GM18499 (cell line): ENCODE measurements around the gene COG6.
A peak's percentile ranks its signal among the peaks of the same experiment; 100 is the strongest.

Source experiments
- ATAC-seq: cut with Tn5 transposase; IDR thresholded peaks from one replicate; pipeline ENCODE4 v1.9.1; 2021; ENCODE audit warnings: moderate number of reproducible peaks; ENCODE audit not compliant: insufficient read depth, unreplicated experiment

Gene COG6

DNA sequence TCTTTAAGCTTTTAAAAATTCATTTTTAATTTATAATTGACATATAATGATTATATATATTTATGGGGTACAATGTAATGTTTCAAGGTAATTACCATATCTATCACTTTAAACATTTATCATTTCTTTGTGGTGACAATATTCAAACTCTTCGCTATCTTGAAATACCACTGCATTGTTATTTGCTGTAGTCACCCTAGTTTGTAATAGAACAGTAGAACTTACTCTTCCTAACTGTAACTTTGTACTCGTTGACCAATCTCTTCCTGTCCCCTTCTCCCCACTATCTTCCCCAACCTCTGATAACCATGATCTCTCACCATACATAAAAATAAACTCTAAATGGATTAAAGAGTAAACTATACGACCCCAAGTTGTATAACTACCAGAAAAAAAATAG, 20.4 kb downstream of the COG6 start:
- ATAC-seq = no peak

DNA sequence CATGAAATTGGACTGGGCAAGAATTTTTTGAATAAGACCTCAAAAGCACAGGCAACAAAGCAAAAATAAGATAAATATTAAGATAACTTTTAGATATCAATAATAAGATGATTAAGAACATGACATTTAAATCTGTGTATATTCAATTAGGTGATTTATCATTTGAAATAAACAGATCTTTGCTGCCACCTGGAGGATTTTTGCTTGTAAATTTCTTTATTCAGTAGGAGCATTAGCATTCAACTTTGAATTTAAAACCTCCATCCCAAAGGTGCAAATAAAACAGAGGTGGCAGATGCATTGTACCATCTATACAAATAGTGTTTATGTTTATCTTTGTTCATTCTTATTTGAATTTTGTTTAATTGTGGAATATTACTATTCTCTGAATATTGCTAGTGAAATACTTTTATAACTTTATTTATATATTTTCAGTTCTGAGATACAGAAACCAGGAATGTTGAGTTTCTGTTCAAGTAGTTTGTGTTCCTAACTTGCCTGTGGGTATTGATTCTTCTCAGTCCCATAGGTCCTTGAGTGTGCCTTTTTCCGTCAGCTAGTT, 20.9 kb downstream of the COG6 start:
- ATAC-seq = no peak

DNA sequence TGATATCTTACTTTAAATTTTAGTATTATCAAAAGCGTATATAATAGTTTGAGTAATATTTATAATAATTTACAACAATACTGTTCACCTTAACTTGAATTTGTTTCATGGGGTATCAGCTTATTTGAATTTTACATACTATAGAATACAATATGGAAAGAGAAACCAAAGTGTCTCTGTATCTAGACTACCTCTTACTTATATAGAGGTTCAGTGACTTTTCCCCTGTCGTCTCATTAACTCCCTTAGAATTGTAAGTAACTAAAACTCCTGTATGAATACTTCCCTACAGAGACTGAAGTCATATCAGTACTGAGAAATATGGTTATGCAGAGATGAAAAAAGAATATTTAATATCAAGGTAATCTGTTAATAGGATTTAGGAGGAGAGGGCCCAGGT, 26.8 kb downstream of the COG6 start:
- ATAC-seq = no peak

- ATAC-seq = peak; percentile 67
Observed at GRCh38 chr13:39682788-39683187, 27.3 kb downstream of the COG6 start.

DNA sequence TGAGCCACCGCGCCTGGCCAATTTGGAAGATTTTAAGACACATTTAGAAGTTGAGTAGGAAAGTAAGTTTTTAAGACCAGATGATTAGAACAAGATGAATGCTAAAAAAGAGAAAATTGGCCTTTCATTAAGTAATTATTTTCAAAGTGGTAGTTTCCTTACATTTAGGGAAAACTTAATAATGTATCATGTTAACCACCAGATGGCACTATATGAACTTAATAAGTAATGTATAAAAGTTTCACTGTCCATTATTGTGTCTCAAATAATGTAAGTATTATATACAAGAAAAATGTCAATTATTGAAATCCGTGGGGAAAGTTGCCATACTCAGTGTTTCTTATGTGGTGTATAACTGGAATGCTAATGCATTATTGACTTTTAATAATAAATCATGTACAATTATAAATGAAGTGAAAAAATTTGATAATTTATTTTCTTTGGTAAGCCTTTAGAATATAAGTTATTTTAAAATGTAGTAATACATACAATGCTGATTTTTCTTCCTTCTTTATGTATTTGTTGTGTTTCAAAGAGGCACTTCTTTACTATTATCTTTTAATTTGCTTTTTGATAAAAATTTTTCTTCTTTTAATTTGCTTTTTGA, 29.2 kb downstream of the COG6 start:
- no peak for ATAC-seq

- no peak for ATAC-seq
Observed at GRCh38 chr13:39685652-39686051, 30.2 kb downstream of the COG6 start.

DNA sequence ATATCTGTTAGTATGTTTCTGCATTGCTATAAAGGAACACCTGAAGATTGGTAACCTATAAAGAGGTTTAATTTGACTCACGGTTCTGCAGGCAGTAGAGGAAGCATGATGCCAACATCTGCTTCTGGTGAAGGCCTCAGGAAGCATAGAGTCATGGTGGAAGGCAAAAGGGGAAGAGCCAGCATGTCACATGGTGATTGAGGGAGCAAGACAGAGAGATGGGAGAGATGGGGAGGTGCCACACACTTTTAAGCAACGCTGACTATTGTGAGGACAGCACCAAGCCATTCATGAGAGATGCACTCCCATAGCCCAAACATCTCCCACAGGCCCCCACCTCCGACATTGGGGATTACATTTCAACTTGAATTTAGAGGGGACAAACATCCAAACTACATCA, 32.8 kb downstream of the COG6 start:
- no peak for ATAC-seq

DNA sequence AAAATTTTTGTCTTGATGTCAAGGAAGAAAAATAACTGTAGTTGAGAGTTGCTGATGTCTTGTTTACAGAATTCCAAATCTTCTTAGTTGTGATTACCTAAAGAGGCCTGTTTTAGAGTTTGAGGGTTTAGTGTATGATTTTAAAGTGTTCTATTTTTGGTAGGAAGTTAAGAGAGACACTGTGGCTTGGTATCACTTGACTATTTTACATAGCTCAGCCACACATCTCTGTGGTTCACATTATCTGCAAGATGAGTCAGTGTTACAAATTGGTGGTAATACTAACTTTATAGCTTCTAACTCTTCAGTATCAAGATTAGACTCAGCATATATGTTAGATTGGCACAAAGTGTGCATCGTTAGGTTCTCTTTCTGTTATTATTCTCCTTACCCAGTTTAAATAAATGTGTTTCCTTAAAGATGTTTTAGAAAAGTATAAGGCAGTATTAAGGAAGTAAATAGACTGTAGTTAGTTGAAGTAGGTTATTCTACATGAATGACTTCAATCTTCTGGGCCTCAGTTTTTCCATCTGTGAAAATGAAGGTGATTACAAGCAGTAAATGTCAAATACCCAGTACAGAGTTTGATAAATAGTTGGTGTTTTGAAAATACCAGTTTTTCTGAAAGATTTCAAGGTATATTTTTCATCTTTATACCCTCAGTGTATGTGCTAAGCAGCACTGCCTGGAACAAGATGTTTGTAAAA, 33.4 kb downstream of the COG6 start:
- ATAC-seq = peak; percentile 87

GRCh38 chr13:39692660-39693438, 37.4 kb downstream of the COG6 start:
- no peak for ATAC-seq

GRCh38 chr13:39699274-39699673, 43.8 kb downstream of the COG6 start:
- ATAC-seq = no peak

DNA sequence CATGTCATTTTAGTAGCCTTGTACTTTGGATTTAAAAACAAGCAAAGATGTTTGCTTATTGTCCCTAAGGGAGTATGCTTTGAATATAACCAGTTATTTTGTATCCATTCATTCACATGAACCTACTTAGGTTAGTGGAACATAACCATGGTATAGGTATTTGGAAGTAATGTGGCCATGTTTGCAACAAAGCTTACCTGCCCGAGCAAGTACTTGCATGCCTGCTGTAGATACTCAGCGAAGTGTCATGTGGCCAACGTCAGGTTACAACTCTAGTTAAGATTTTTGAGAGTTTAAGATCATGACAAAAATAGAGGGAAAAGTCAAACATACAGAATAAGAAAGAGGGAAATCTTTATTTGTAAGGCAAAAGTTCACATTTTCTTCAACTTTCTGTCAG, 57.2 kb downstream of the COG6 start:
- ATAC-seq = no peak

DNA sequence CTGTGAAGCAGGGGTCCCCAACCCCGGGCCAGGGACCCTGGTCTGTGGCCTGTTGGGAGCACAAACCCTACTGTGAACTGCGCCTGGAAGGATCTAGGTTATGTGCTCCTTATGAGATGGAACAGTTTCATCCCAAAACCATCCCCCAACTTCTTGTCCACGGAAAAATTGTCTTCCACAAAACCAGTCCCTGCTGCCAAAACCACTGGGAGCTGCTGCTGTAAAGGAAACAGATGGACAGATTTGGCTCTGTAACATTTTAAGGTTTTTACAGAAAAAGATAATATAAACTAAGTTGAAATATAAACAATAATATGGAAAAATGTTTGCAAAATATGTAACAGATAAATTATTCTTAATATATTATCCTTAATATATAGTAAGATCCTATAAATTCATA, 73.7 kb downstream of the COG6 start:
- no peak for ATAC-seq

DNA sequence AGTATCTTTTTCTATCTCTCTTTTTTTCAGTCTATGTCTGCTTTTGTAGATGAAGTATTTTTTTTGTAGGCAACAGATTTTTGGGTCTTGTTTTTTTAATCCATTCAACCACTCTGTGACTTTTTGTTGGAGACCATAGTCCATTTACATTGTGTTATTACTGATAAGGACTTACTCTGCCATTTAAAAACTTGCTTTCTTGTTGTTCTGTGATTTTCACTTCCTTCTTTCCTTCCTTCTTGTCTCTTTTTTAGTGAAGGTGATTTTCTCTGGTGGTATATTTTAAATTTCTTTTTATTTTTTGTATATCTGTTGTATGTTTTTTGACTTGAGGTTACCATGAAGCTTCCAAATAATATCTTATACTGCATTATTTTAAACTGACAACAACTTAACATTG, 79.5 kb downstream of the COG6 start:
- no peak for ATAC-seq

DNA sequence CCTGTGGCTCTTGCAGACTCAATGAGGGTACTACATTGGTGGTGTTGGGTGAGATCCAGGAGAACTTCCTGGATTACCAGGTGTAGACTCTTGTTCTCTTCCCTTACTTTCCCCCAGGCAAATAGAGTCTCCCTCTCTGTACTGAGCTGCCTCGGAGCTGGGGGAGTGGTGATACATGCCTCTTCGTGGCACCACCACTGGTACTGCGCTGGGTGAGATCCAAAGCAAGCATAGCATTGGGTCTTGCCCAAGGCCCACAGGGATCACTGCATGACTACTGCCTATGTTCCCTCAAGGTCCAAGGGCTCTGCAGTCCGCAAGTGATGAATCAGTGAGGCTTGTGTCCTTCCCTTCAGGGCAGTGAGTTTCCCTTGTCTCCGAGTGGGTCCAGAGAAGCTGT, 81.6 kb downstream of the COG6 start:
- no peak for ATAC-seq

GRCh38 chr13:39740761-39741160, 85.3 kb downstream of the COG6 start:
- ATAC-seq = no peak

GRCh38 chr13:39748961-39749360, 93.5 kb downstream of the COG6 start:
- ATAC-seq = no peak

DNA sequence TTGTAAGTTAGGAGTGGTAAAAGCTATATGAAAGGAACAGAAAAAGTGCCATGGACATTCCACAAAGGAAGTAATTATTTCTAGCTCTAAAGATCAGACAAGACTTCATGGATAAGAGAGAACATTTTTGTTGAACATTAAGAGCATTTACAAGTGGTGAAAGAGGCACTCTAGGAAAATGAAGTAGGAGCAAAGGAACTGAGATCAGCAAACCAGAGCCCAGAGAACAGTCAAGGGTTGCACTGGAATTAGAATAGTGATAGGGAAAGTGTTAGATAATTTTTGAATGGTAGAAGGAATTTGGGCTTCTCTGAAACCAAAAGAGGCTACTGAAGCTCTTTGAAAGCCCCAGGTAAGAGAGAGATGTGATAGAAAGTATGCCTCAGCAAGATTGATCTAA, 94.1 kb downstream of the COG6 start:
- ATAC-seq = no peak

GRCh38 chr13:39751805-39752204, 96.3 kb downstream of the COG6 start:
- no peak for ATAC-seq

DNA sequence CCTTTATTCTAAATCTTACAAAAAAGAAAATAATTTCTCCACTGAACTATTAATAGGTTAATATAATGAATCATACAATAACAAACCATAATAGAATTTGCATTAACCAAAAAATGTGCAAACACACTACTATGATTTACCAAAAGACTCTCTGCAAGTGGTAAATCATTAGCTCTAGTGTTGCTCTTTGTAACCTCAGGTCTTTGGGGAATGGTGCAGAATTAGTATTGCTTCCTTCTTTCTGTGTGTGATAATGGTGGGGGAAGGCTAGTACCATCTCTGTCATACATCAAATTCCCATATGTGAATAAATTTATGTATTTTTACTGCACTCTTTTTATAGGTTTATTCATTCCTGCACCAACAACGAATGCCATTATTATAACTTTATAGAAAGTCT, 105.1 kb downstream of the COG6 start:
- peak; percentile 64 for ATAC-seq

DNA sequence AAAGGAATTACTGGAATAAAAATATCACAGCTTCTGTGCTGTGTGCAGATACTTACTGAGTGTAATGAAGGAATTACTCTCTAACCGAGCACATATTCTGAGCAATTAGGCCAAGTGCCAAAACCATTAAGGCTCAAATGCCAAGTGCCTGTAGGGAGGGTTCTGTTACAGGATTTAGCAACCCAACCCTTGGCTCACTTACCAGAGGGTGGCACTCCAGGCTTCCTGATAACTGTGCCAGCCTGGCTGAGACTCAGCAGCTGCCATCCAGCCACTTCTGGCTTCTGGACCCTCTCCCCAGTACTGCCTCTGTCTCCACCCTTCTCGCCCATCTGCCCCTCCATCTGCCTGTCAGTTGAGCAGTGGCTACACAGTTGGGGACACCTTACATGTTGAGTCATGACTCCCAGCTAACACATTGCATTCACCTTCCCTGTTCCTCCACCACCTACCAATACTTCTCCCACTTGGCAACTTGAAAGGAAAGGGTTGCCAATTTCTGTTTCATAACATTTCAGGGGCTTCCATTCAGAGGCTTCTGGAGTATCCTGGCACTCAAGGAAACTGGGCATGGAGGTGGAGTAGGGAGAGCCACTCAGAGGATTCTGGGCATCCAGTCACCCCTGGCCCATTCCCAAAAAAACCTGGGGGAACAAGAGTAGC, 110.5 kb downstream of the COG6 start:
- no peak for ATAC-seq
